HG02884 (cell line): ENCODE measurements around the gene NCS1.
A peak's percentile ranks its signal among the peaks of the same experiment; 100 is the strongest.
"Not testable (repeated sequence)": the region's sequence is repeated elsewhere in the genome, so short reads cannot be mapped to it uniquely, and the experiment has no call there.

Experiments used
- ATAC-seq: cut with Tn5 transposase; IDR thresholded peaks from one replicate; pipeline ENCODE4 v1.9.1; 2021; ENCODE audit warnings: mild to moderate bottlenecking, moderate library complexity; ENCODE audit not compliant: unreplicated experiment

The NCS1 gene

DNA sequence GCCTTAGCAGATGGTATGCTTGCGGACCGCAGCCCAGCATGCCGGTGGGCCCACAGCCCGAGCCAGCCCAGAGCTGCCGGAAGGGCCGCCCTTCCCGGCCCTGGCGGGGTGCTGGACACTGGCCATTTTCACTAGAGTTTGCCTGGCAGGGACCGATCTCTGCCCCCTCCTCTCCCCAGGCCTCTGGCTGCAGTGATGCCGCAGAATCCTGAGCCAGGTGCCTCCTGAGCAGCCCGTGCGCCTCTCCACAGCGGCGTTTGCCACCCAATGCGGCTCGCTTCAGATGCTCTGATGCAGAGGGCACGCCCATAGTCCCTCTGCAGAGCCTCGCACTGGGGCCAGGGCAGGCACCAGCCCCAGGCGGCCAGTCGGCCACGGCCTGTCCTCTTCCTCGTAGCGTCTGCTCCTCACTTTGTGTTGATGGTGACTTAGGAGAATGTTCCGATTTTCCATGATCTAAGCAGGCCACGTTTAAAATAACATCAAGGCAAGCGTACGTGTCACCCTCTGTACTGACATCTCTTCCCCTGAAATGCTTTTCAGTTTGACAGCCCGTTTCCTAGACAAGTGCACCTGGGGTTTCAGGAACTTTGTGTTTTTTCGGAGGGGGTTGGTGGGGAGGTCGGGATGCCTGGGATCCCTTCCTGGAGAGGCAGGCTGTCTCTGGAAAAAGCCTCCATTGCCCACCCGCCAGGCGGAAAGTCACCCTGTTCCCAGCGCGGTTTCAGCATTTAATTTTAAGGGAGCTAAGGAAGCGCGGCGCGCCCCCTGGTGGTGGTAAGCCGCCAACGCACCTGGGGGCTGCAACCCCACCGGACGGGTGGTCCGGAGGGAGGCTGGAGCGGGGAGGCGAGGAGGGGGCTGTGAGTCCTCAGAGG lies 63.6 kb downstream of the NCS1 start:
- ATAC-seq: no peak

DNA sequence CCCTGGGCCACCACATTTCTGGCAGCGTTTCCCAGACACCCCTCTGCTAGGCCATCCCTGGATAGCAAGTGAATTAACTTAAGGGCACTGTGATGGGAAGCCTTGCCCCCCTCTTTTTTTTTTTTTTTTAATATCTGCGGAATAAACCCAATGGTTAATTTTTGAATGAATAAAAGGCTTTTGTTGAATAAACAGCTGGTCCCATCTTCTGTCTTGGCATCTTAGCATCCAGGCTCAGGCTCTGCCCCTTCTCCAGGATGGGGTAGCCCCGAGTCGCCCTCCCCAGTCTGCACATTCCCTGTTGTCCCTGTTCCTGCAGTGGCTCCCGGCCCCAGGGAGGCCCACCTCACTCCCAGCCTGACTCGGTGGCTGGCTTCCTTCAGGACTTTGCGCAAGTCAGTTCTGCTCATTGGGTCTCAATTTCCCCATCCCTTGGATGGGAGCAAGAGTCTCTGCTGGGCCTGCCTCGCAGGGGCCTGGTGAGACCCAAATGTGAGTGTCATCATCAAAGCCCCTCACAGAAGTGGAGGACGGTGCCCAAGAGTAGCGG lies 64.3 kb downstream of the NCS1 start:
- ATAC-seq: no peak

DNA sequence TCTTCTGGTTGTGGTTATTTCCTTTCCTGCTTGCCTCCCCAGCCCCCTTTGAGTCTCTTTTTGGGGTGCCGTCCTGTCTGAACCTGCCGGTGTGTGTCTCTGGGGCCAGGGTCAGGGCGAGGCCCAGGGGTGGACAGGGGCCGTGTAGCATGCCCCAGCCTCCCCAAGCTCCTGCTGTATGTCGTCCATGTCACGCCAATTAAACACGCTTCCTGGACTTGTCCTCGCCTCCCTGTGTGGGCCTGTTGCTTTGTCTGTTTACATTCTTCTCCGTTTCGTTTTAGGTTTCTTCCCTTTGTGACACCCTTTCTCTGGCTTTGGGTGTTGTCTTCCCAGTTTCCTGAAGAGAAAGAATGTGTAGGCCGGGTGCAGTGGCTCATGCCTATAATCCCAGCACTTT lies 64.9 kb downstream of the NCS1 start:
- ATAC-seq: no peak

DNA sequence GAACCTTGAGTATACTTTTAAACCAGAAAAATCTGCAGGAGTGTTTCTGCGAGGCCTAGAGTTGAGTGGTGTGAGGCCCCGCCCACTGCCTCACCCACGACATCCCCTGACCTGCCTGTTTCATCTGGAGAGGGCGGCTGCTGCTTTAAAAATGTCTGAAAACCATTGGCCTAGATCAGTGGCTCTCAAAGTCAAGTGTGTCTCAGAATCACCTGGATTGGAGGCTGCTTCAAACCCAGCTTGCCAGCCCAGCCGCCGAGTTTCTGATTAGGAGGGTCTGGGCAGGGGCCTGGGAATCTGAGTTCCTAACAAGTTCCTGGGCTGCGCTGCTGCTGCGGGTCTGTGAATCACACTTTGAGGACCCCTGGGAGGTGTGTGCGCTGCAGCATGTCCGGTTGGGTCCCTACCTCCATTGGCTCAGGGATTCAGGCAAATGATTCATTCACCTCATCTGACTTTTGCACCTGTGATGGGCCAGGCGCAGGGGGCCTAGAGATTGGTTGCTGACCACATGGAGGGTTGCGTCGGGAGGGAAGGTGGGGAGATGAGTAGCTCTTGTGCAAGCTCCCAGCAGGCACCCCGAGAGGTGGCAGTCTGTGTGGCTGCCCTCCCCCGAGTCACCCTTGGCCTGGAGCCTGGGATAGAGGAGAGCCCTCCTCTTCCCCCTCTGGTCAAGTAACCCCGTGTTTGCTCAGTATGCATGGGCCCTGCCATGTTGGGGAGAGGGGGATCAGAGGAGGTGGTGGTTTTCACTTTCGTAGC lies 65.7 kb downstream of the NCS1 start:
- ATAC-seq: no peak

DNA sequence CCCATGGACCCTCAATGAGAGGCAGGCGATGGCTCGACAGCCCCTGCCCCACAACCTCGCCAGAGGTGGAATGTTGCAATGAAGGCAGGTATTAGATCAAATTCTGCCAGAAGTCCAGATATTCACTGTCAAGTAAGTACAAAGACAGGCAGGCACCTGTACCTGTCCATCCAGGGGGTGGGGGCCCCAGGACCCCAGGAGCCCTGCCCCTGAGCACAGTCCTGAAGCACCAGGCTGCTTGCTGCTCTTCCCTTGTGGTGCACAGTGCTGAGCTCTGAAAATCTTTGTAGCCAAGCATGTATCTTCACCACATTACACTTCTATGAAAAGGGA lies 67.1 kb downstream of the NCS1 start:
- ATAC-seq: no peak

DNA sequence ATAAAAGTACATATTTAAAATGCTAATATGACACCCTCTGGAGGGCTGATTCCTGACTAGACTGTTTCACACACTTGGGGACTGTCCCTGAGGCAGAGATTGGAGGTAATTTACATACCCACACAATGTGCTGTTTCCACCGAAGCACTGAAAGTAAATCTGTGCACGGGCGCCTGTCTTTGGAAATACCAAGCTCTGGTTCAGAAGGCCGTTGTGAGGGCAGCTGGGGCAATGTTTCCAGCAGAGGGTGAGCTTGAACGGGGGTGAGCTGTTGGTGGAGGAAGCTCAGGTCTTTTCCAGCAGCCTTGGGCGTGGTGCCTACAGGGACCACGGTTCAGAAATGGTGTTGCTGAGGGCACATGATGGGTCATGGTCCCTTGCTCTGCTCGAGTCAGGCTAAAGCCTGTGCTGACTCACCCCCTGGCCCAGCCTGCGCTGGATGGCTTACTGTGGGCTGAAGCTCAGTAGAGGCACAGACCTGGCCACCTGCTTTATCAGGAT lies 67.6 kb downstream of the NCS1 start:
- peak; percentile 81 for ATAC-seq

DNA sequence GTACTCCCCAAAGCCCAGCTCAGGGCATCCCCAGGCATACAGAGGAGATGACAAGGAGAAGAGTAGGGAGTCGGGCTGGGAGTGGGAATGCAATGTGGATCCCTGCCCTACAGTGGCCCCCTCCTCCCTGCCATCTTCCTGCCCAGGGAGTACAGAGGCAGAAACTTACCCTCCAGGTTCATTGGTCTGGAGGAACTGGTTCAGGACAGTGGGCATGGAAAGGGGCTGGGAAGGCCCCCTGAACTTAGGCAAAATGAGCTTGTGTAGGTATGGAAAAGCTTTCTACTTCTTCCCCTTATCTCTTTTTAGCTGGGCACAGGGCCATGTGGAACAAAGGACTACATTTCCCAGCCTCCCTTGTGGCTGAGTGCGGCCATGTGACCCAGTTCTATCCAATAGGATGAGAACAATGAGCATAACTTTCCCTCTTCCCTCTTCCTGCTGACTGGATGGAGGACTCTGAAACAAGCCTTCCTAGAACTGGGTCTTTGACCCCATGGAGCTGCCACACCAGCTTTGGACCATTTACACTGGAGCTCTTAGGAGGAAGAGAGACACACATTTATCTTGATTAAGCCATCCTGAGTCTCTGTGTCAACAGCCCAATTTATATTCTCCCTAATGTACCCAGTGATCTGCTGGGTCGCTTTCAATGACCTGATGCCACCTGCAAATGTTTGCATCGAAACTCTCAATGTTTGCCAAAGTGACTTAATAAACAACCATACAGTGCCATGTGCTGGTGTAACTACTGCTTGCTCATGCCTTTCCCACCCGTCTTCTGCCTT lies 68.4 kb downstream of the NCS1 start:
- no peak for ATAC-seq

DNA sequence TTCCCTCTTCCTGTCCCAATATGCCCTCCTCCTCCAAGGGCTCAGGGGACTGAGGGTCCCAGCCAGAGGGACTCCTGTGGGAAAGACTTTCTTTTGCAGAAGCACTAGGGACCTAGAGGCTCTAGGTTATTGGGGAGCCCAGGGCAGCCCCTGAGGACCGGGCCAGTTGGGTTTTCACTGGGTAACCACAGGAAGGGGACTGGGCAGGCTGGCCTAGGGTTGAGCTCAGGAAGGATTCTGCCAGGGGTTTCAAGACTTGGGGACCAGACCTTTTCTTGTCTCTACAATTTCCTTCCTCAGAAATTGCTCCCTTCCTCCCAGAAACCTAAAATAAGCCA lies 69.0 kb downstream of the NCS1 start:
- no peak for ATAC-seq

DNA sequence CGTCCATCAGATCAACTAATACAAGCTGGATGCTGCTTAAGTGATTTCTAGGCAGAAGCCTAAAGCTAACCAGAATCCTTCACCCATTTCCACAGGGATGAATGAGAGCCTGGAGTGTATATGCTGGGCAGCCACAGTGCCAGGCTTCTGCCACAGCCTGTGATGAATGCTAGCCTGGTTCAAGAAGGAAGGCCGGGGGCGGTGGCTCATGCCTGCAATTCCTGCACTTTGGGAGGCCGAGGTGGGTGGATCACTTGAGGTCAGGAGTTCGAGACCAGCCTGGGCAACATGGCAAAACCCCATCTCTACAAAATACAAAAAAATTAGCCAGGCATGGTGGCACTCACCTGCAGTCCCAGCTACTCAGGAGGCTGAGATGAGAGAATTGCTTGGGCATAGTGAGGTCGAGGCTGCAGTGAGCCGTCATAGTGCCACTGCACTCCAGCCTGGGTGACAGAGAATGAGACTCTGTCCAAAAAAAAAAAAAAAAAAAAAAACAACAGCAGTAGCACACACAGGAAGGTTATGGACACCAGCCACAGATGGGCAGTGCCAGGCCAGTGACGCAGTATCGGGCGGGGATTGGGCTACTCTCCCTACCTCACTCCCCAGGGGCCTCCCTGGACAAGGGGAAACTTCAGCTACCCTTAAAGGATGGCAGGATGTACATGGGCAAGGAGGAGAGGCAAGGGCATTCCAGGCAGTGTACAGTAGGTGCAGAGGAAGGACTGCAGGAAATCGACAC lies 70.2 kb downstream of the NCS1 start:
- no peak for ATAC-seq

DNA sequence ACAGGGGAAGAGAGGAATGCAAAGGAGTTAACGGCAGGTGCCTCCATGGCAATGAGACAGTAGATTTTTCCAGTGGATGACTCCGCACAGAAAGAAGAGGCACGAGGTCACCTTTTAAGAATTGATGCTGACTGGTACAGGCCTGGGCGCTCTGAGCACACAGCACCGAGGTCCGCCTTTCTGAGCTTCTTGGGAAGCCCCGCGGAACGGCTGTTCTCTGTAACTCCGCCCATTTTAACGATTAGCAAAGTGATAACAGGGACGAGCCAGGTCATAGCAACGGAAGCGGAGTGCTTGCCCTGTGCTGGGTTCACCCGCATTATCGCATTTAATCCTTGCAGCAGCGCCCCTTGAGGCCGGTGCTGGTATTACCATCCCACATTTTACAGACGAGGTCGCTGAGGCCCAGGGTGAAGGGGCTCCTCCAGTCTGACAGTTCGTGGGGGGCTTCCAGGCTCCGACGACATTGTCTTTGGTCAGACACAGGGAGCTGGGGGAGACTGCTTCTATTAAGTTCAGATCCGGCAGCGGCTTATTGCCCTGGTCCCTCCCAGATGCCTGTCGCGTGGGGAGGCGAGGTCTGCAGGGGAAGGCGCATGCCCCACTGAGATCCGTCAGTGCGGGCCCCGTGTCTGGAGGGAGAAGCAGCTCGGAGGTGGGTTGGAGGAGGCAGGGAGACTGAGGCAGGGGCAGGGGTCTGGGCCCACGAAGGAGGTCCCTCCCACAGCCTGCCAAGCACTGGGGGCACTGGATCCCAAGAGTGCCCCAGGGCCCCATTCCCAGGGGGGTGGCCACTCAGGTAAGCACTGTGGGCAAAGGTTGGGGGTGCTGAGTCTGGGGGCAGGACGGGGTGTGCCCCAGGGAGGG lies 71.0 kb downstream of the NCS1 start:
- ATAC-seq: no peak

DNA sequence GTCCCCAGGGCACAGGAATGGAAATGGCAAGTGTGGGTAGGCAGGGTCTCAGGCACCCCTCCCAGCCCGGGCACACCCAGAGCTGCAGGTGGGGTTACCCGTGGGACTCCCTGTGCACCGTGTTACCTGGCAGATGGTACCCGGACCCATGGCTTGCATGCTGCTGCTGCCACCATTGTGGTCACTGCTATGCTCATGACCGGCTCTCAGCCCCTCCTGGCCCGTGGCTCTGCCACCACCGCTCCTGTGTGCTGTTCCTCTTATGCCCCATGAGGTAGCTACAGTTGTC lies 71.6 kb downstream of the NCS1 start:
- ATAC-seq: no peak

DNA sequence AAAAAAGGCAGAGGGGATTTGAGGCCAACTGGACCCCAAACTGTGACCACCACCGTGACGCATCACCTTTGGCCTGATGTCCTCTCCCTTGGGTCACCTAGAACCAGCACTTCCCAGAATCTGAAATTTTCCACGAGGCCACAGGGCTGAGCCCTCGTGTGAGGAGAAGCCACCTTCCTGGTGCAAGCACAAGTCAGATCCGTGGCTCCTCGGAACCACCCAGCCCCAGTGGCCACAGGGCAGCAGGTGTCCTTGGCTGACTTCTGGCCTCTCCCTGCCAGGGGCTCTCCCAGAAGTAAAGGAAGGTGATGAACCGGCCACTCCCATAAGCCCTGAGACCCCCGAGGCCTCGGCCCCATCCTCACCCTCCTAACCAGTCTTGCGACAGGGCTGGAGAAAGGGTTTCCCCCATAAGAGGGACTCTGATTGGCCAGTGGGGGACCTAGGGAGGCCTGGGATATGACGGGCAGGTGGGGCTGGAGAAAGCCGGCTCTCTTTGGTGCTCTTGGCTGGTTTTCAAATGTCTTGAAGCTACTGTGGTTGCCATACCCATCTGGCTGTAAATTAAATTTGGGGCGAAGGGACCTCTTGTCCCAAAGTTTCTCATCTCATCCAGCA lies 72.5 kb downstream of the NCS1 start:
- no peak for ATAC-seq

DNA sequence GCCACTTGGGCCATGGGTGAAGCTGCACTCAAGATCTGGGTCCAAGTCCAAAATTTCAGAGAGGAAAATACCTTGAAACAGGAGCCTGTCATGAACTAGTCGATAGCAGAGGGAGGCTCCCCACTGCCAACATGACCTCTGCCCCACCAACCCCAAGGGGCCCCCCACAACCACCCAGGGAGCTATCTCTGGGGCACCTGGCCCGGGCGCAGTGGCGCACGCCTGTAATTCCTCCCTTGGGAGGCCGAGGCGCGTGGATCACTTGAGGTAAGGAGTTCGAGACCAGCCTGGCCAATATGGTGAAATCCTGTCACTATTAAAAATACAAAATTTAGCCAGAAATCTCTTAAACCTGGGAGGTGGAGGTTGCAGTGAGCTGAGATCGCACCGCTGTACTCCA lies 73.3 kb downstream of the NCS1 start:
- ATAC-seq: no peak

DNA sequence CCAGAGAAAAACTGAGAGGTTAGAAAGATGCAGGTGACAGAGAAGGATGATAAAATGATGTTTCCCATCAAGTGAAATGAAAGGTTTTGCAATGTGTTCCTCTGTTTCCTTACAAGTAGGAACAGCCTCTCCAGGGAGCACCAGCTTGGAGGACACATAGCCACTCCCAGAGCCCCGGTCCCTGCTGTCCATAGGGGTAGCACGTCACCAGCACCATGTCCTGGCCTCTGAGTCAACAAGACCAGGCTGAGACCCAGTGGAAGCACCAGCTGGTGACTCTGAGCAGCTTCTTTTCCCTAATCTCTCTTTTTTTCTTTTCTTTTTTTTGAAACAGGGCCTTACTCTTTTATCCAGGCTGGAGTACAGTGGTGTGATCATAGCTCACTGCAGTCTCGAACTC lies 73.9 kb downstream of the NCS1 start:
- ATAC-seq: no peak

DNA sequence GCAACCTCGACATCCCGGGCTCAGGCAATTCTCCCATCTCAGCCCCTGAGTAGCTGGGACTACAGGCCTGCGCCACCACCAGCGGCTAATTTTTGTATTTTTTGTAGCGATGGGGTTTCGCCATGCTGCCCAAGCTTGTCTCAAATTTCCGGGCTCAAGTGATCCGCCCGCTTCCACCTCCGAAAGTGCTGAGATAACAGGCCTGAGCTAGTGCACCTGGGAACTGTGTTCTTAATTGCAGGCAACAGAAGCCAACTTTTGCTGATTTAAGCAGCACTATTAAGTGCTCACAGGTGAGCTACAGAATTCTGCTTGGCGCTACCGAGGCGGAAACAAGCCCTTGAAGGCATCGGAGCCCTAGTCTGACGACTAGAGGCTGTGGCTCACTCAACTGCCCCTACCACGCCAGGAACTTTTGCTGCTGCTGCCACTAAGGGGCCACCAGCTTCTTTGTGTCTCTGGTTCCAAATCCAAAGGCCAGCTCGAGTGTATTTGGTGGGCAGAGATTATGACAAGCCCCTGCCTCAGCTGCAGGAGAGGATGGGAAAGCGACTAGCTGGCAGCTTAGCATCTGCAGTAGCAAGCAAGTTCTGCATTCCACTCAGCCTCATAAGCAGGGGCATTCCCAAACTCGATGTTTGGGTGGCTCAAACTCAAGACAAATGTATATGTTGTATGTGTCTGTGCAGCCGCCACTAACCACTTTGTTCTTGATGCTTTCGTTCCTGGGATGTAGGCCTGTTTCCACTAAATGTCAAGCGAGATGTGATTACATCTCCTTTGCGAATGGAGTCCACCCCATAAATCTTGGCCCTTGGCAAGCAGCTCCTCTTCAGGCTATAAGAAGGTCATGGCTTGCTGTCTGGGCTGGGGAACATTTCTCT lies 82.8 kb downstream of the NCS1 start:
- ATAC-seq: no peak

DNA sequence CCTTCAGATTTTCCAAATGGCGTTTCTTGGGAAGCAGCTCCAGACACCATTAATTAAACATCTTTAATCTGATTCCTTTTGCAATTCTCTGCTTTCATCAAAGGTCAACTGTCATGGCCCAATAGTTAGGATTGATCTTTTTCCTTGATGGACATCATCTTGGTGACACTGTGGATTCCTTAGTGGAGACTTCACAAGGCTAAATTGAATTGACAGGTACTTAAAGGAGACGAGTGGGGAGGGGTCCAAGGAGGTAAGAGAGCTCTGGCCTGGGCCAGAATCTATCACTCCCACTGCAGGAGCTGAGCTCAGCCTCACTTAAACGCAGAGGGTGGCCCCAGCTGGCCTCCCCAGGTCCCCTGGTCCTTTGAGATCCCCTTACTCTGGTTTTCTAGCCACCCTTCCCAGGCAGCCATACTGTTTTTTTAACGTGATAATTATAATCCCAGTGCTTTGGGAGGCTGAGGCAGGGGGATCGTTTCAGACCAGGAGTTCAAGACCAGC lies 83.5 kb downstream of the NCS1 start:
- ATAC-seq: no peak

DNA sequence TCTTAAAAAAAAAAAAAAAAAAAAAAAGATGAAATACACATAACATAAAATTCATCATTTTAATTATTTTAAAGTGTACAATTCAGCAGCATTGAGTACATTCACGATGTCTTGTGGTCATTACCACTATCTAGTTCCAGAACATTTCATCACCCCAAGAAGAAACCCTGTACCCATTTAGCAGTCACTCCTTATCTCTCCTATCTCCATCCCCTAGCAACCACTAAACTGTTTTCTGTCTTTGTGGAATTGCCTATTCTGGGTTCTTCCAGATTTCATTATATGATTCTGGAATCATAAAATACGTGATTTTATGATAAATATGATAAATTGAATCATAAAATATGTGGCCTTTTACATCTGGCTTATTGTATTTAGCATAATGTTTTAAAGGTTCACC lies 84.4 kb downstream of the NCS1 start:
- ATAC-seq: no peak

DNA sequence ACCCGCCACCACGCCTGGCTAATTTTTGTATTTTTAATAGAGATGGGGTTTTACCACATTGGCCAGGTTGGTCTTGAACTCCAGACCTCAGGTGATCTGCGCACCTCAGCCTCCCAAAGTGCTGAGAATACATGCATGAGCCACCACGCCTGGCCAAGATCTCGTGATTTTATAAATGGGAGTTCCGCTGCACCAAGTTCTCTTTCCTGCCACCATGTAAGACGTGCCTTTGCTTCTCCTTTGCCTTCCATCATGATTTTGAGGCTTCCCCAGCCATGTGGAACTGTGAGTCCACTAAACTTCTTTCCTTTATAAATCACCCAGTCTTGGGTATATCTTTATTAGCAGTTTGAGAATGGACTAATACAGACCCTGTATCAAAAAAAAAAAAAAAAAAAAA lies 85.9 kb downstream of the NCS1 start:
- ATAC-seq: not testable (repeated sequence)
